ENCODE data around the gene UCK2. TPM values are rescaled to one million over a fixed set of nuclear protein-coding genes. Genes with fewer than 3 reads are reported as not detected.
"Not testable (repeated sequence)": the region's sequence is repeated elsewhere in the genome, so short reads cannot be mapped to it uniquely, and the experiment has no call there.

The UCK2 gene
- total RNA-seq (10 to 100 TPM in 3 of 4 donors, 1 to 10 TPM in 1; 8.3 to 29.3 (median 14.3) TPM), polyA plus RNA-seq (10 to 100 TPM; 30.3 to 33.0 (median 31.7) TPM)

DNA sequence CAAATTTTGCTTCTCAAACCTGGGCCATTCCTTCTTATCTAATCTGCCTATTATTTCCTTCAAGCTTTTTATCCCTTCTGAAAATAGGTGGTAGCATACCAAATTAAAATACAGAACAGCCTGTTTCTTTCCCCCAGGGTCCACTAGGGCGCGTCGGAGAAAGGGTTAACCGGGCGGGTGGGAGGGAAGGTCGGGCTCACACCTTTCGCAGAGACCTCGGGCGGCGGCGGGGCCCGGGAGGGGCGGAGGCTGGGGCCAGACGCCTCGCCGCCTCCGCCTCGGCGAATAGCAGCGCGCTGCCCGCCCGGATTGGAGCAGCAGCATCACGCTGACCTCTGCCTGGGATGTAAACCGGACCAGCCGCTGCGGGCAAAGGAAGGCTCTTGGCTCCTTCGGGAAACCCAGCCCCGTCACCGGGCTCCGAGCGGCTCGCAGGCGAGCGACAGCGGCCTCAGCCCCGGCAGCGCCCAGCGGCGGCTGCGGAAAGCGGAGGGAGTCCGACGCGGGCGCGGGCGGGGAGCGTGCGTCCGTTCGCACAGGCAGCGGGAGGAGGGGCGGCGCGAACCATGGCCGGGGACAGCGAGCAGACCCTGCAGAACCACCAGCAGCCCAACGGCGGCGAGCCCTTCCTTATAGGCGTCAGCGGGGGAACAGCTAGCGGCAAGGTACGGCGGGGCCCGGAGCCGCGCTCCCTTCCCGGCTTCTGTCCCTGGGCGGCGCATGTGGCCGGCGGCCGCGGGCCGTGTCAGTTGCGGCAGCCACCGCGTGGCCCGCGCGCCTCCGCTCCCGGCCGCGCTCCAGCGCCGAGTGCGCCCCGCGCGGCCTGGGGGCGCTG lies at the start of gene UCK2:
TSS of gene UCK2 (plus strand) at position 347 of the 835 bp plus-strand sequence. CDS start at position 567, 220 bp downstream.
- H3K36me3 ChIP-seq = no peaks in the 10 kb centered on the region
- 0% methylated on average over 94 of the region's 94 CpGs for WGBS, 2 donors
- peak within 1 kb of the TSS; percentile 90 to 94 (median 94) for H3K27ac ChIP-seq
- DNase-seq = peak; percentile 87
- TF ChIP-seq POLR2A (IDR thresholded peaks at IDR 0.05) (peak in 1 of 2 donors; percentile 13), POLR2AphosphoS5 (IDR thresholded peaks at IDR 0.05) (peak in 3 of 4 donors; percentile 63 to 76 (median 64)), EP300 (IDR thresholded peaks at IDR 0.05) (no peak)
- TF ChIP-seq, protein P1, sequence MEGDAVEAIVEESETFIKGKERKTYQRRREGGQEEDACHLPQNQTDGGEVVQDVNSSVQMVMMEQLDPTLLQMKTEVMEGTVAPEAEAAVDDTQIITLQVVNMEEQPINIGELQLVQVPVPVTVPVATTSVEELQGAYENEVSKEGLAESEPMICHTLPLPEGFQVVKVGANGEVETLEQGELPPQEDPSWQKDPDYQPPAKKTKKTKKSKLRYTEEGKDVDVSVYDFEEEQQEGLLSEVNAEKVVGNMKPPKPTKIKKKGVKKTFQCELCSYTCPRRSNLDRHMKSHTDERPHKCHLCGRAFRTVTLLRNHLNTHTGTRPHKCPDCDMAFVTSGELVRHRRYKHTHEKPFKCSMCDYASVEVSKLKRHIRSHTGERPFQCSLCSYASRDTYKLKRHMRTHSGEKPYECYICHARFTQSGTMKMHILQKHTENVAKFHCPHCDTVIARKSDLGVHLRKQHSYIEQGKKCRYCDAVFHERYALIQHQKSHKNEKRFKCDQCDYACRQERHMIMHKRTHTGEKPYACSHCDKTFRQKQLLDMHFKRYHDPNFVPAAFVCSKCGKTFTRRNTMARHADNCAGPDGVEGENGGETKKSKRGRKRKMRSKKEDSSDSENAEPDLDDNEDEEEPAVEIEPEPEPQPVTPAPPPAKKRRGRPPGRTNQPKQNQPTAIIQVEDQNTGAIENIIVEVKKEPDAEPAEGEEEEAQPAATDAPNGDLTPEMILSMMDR (IDR thresholded peaks at IDR 0.05) = no peak
- H3K4me3 ChIP-seq = peak within 1 kb of the TSS; percentile 60 to 94 (median 82)
- H3K27me3 ChIP-seq = no peaks in the 10 kb centered on the region
- H3K4me1 ChIP-seq = peaks cover 0 to 18% (median 13%) of the 10 kb centered on the region in 4 donors
- intact Hi-C loops (cut with DNase I) = loop anchor here (2.0 to 5.0 kb wide), 5 partner anchors 59 to 225 kb away; partner anchors contain the start of genes ALDH9A1, MGST3 and TMCO1
- H3K9me3 ChIP-seq = no peaks in the 10 kb centered on the region

- 25 to 67% methylated on average over 2 of the region's 3 CpGs for WGBS, 2 donors
- H3K36me3 ChIP-seq; intact Hi-C loops (cut with DNase I); DNase-seq; H3K27me3 ChIP-seq; H3K4me3 ChIP-seq; H3K9me3 ChIP-seq; H3K4me1 ChIP-seq; H3K27ac ChIP-seq: not testable (repeated sequence)
Observed at GRCh38 chr1:165778197-165778596, 49.2 kb upstream of the UCK2 start.

- H3K27ac ChIP-seq; intact Hi-C loops (cut with DNase I); H3K27me3 ChIP-seq; H3K36me3 ChIP-seq; H3K4me1 ChIP-seq; DNase-seq; H3K9me3 ChIP-seq; H3K4me3 ChIP-seq: not testable (repeated sequence)
- WGBS, 2 donors = 91 to 92% methylated on average over 11 of the region's 11 CpGs
Observed at GRCh38 chr1:165783519-165783918, 43.9 kb upstream of the UCK2 start.

DNA sequence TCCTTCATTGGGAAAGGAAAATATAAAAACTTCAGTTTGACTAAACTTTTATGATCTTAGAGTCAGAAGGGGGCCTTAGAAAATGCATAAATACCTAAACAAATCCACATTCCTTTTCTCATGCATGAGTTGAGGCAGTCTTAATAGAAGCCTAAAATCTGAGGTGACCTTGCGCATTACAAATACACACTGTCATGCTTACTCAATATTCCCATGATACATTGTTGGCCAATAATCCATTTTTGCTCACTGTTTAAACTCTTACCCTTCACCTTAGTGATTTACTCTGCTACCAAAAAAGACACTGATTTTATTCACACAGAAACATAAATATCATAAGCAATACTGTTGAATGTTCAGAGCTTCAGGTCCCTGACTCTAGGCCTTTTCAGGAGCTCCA lies 39.7 kb upstream of the UCK2 start:
- intact Hi-C loops (cut with DNase I) = no loop called here
- no peaks in the 10 kb centered on the region for H3K9me3 ChIP-seq
- no peaks in the 10 kb centered on the region for H3K36me3 ChIP-seq
- H3K4me3 ChIP-seq = no peak overlapping the region
- H3K27me3 ChIP-seq = no peaks in the 10 kb centered on the region
- no peak overlapping the region for H3K27ac ChIP-seq
- no peaks in the 10 kb centered on the region for H3K4me1 ChIP-seq
- 97% methylated on average over 1 of the region's 1 CpG for WGBS, 2 donors
- TF ChIP-seq, protein P1 (IDR thresholded peaks at IDR 0.05) = no peak
- TF ChIP-seq POLR2A (IDR thresholded peaks at IDR 0.05) = no peak
- no peak for TF ChIP-seq EP300 (IDR thresholded peaks at IDR 0.05)
- TF ChIP-seq POLR2AphosphoS5 (IDR thresholded peaks at IDR 0.05) = no peak
- DNase-seq = no peak

DNA sequence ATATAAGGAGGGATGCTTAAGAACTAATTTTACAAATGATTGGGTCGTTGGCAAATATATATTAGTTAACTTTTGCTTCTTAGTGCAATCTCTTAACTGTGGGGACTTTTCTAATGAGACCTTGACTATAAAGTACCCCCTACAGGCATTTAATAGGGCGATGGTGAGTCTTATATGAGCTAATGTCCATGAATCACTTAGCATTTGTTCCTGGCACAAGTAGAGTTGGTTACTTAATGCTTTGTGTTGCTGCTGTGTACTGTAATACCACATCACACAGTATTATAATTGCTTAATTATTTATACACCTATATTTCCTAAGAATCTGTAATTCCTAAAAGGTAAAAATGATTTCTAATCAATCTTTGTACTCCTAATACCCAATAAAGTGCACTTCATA lies 33.5 kb upstream of the UCK2 start:
- TF ChIP-seq POLR2A (IDR thresholded peaks at IDR 0.05) = no peak
- TF ChIP-seq EP300 (IDR thresholded peaks at IDR 0.05) = no peak
- TF ChIP-seq, protein P1 (IDR thresholded peaks at IDR 0.05) = no peak
- TF ChIP-seq POLR2AphosphoS5 (IDR thresholded peaks at IDR 0.05) = no peak
- Histone ChIP-seq H3K27me3 (no peaks in the 10 kb centered on the region), H3K4me1 (no peaks in the 10 kb centered on the region), H3K27ac (no peak overlapping the region), H3K4me3 (no peak overlapping the region), H3K9me3 (no peaks in the 10 kb centered on the region), H3K36me3 (no peaks in the 10 kb centered on the region)
- intact Hi-C loops (cut with DNase I) = no loop called here
- WGBS, 2 donors = 67 to 74% methylated on average over 2 of the region's 2 CpGs
- DNase-seq = no peak

Measured in sigmoid colon (tissue), 7 donors.